GM12878 (cell line): ENCODE data around the gene ME2. TPM values are rescaled to one million over a fixed set of nuclear protein-coding genes. Genes with fewer than 3 reads are reported as not detected.

Source experiments
- BACH1 ChIP-seq: fragments of 450-650 bp; IDR thresholded peaks from 2 replicates; pipeline ENCODE4 v1.6.1; 2017; ENCODE audit warnings: mild to moderate bottlenecking, borderline replicate concordance
- BCL3 ChIP-seq: IDR thresholded peaks from 2 replicates; pipeline ENCODE4 v1.6.1; 2011; ENCODE audit warnings: borderline replicate concordance, low read depth, mild to moderate bottlenecking, moderate library complexity, low read length; ENCODE audit not compliant: insufficient read depth, poor library complexity, severe bottlenecking
- CHD1 ChIP-seq: IDR thresholded peaks from 2 replicates; pipeline ENCODE4 v1.6.1; 2012; ENCODE audit warnings: low read depth, low read length, improper control_type of control experiment
- HSF1 ChIP-seq: fragments of 150-350 bp; IDR thresholded peaks from 2 replicates; pipeline ENCODE4 v1.6.1; 2014; ENCODE audit warnings: mild to moderate bottlenecking, low read depth, low read length
- IRF4 ChIP-seq: IDR thresholded peaks from 2 replicates; pipeline ENCODE4 v1.6.1; 2011; ENCODE audit warnings: low read depth, low read length
- JUNB ChIP-seq: IDR thresholded peaks from 2 replicates; pipeline ENCODE4 v1.6.1; 2016; ENCODE audit warnings: antibody characterized with exemption, mild to moderate bottlenecking
- KAT2A ChIP-seq: conservative IDR thresholded peaks from 2 replicates; pipeline ENCODE4 v1.6.1; 2011; ENCODE audit warnings: low read depth, low read length; ENCODE audit not compliant: control insufficient read depth
- KDM1A ChIP-seq: fragments of 200-600 bp; sonication (generic); IDR thresholded peaks from 2 replicates; pipeline ENCODE4 v1.6.1; 2016; ENCODE audit warnings: borderline replicate concordance
- MEF2A ChIP-seq: IDR thresholded peaks from 2 replicates; pipeline ENCODE4 v1.6.1; 2011; ENCODE audit warnings: low read depth, mild to moderate bottlenecking, low read length, moderate library complexity; ENCODE audit not compliant: insufficient read depth
- MTA3 ChIP-seq: IDR thresholded peaks from 2 replicates; pipeline ENCODE4 v1.6.1; 2012; ENCODE audit warnings: low read length, inconsistent platforms, borderline replicate concordance
- MYB ChIP-seq: fragments of 150-350 bp; IDR thresholded peaks from 2 replicates; pipeline ENCODE4 v1.6.1; 2014; ENCODE audit warnings: mild to moderate bottlenecking, low read depth, low read length, borderline replicate concordance
- NBN ChIP-seq: fragments of 450-650 bp; IDR thresholded peaks from 2 replicates; pipeline ENCODE4 v1.6.1; 2016
- NFIC ChIP-seq: IDR thresholded peaks from 2 replicates; pipeline ENCODE4 v1.6.1; 2012; ENCODE audit warnings: low read depth, mild to moderate bottlenecking, inconsistent platforms, low read length, moderate library complexity
- NR2F1 ChIP-seq: fragments of 450-650 bp; conservative IDR thresholded peaks from 2 replicates; pipeline ENCODE4 v1.6.1; 2017; ENCODE audit warnings: mild to moderate bottlenecking
- REST ChIP-seq: IDR thresholded peaks from 2 replicates; pipeline ENCODE4 v1.6.1; 2012; ENCODE audit warnings: mild to moderate bottlenecking, low read depth, low read length
- SIX5 ChIP-seq: IDR thresholded peaks from 2 replicates; pipeline ENCODE4 v1.6.1; 2011; ENCODE audit warnings: mild to moderate bottlenecking, low read depth, low read length, moderate library complexity; ENCODE audit not compliant: severe bottlenecking
- SMAD1 ChIP-seq: fragments of 450-650 bp; IDR thresholded peaks from 2 replicates; pipeline ENCODE4 v1.6.1; 2018; ENCODE audit warnings: mild to moderate bottlenecking, low read depth; ENCODE audit not compliant: partially characterized antibody
- TAF1 ChIP-seq: IDR thresholded peaks from 2 replicates; pipeline ENCODE4 v1.6.1; 2011; ENCODE audit warnings: mild to moderate bottlenecking, low read depth, low read length, borderline replicate concordance
- TCF7 ChIP-seq: IDR thresholded peaks from 2 replicates; pipeline ENCODE4 v1.6.1; 2014; ENCODE audit warnings: antibody characterized with exemption, borderline replicate concordance
- YY1 ChIP-seq: IDR thresholded peaks from 2 replicates; pipeline ENCODE4 v1.6.1; 2011; ENCODE audit warnings: low read depth, mild to moderate bottlenecking, low read length
- ZNF24 ChIP-seq: fragments of 450-650 bp; IDR thresholded peaks from 2 replicates; pipeline ENCODE4 v1.6.1; 2017; ENCODE audit warnings: antibody characterized with exemption, mild to moderate bottlenecking
- ZNF687 ChIP-seq: fragments of 450-650 bp; IDR thresholded peaks from 2 replicates; pipeline ENCODE4 v1.6.1; 2017; ENCODE audit warnings: mild to moderate bottlenecking, moderate library complexity
- polyA plus RNA-seq, 11 experiments: library from polyadenylated mRNA; depleted of rRNA in 4 of 11; unstranded in 6 of 11; stranded (reverse) in 5 of 11; fragments of >200 nt; fragmentation: Nextera tagmentation in 4 of 11; fragmentation: Illumina TruSeq in 1 of 11; extraction: Ambion mirVana in 4 of 11; extraction: Trizol in 1 of 11; gene quantifications; 1 replicate in 1 of 11; 2 replicates in 10 of 11; pipeline versions ENCODE4 v1.2.1 to v1.2.3, GENCODE V29; 2011 to 2016; ENCODE audit warnings: inconsistent platforms in 2 of 11, missing spikeins in 2 of 11, low read depth in 1 of 11
- total RNA-seq, 4 experiments: library from RNA; depleted of rRNA in 3 of 4; stranded (reverse); fragments of >200 nt in 3 of 4; fragmentation: Illumina TruSeq in 1 of 4; extraction: Trizol in 1 of 4; gene quantifications; 2 replicates each; pipeline versions ENCODE4 v1.2.1 to v1.2.3, GENCODE V29; 2013 to 2021

ME2 gene
- total and polyA plus RNA-seq, 10 of the 15 experiments (the other 5 are each of a cell fraction or from before 2014, with no cell fraction given) = 41.3 to 155 (median 133) TPM

- TF ChIP-seq ZNF687 (peak; percentile 60; the same call in 1 of the 2 replicates), REST (no peak), IRF4 (no peak), MTA3 (no peak), HSF1 (no peak), KAT2A (no peak), NFIC (peak; percentile 53; the same call in 1 of the 2 replicates), NBN (0 out of 2 replicates have a peak, but pooled peaks have one; percentile 25), MYB (no peak), YY1 (peak; percentile 79; the same call in 1 of the 2 replicates), ZNF24 (no peak), SMAD1 (no peak), MEF2A (no peak), BCL3 (no peak), SIX5 (no peak), BACH1 (0 out of 2 replicates have a peak, but pooled peaks have one; percentile 16), CHD1 (no peak), NR2F1 (no peak), TAF1 (no peak; the same call in 1 of the 2 replicates), JUNB (peak; percentile 30; the same call in 1 of the 2 replicates), TCF7 (0 out of 2 replicates have a peak, but pooled peaks have one; percentile 49), KDM1A (no peak)
Observed at GRCh38 chr18:50832754-50833153, 46.2 kb upstream of the ME2 start (continued).
